HG02884 (cell line): ENCODE measurements around the gene TERB2.
"Not testable (repeated sequence)": the region's sequence is repeated elsewhere in the genome, so short reads cannot be mapped to it uniquely, and the experiment has no call there.

Experiments used
- ATAC-seq: cut with Tn5 transposase; IDR thresholded peaks from one replicate; pipeline ENCODE4 v1.9.1; 2021; ENCODE audit warnings: mild to moderate bottlenecking, moderate library complexity; ENCODE audit not compliant: unreplicated experiment

TERB2 gene

GRCh38 chr15:44956388-44956787 is at the start of gene TERB2:
TERB2 (plus strand) TSS chr15:44956687; CDS start chr15:44956719, 32 bp downstream.
- ATAC-seq = no peak

- ATAC-seq = no peak
Observed at GRCh38 chr15:44909423-44909822, 47.1 kb upstream of the TERB2 start.

- ATAC-seq = no peak
Observed at GRCh38 chr15:44910981-44911625, 45.4 kb upstream of the TERB2 start.

- not testable (repeated sequence) for ATAC-seq
Observed at GRCh38 chr15:44912186-44912585, 44.3 kb upstream of the TERB2 start.

GRCh38 chr15:44912974-44913448 is 43.5 kb upstream of the TERB2 start:
- not testable (repeated sequence) for ATAC-seq

- no peak for ATAC-seq
Observed at GRCh38 chr15:44918136-44918535, 38.4 kb upstream of the TERB2 start.

- not testable (repeated sequence) for ATAC-seq
Observed at GRCh38 chr15:44928658-44929057, 27.8 kb upstream of the TERB2 start.

GRCh38 chr15:44930283-44930682 is 26.2 kb upstream of the TERB2 start:
- not testable (repeated sequence) for ATAC-seq

- not testable (repeated sequence) for ATAC-seq
Observed at GRCh38 chr15:44958302-44958701, 1.8 kb downstream of the TERB2 start.

- no peak for ATAC-seq
Observed at GRCh38 chr15:44968475-44968874, 12.0 kb downstream of the TERB2 start.

- ATAC-seq = no peak
Observed at GRCh38 chr15:44971036-44971435, 14.5 kb downstream of the TERB2 start.

GRCh38 chr15:44976183-44976582 is 19.7 kb downstream of the TERB2 start:
- not testable (repeated sequence) for ATAC-seq

- ATAC-seq = not testable (repeated sequence)
Observed at GRCh38 chr15:44977781-44978180, 21.3 kb downstream of the TERB2 start.

GRCh38 chr15:44979617-44980339 is 23.3 kb downstream of the TERB2 start:
- ATAC-seq = not testable (repeated sequence)

GRCh38 chr15:44984144-44984543 is 27.7 kb downstream of the TERB2 start:
- not testable (repeated sequence) for ATAC-seq

GRCh38 chr15:44986346-44987055 is 30.0 kb downstream of the TERB2 start:
- not testable (repeated sequence) for ATAC-seq

GRCh38 chr15:44987711-44988110 is 31.2 kb downstream of the TERB2 start:
- not testable (repeated sequence) for ATAC-seq

- ATAC-seq = not testable (repeated sequence)
Observed at GRCh38 chr15:44988184-44988869, 31.8 kb downstream of the TERB2 start.

- not testable (repeated sequence) for ATAC-seq
Observed at GRCh38 chr15:44988870-44989219, 32.4 kb downstream of the TERB2 start.

- ATAC-seq = not testable (repeated sequence)
Observed at GRCh38 chr15:44997632-44998031, 41.1 kb downstream of the TERB2 start.

GRCh38 chr15:44999105-44999504 is 42.6 kb downstream of the TERB2 start:
- no peak for ATAC-seq
